SK-N-SH treated with all-trans-retinoic acid at 6 μM for 48 hours (cell line): ENCODE results near the gene C11orf65.

Source experiments
- ZNF70 ChIP-seq: fragments of 450-650 bp; formaldehyde crosslinking; IDR thresholded peaks from 2 replicates; pipeline ENCODE4 v1.5.0; 2020; ENCODE audit warnings: mild to moderate bottlenecking, moderate library complexity
- TF ChIP-seq, protein P1 (sequence below): fragments of 250-450 bp; sonication (Bioruptor Pico); IDR thresholded peaks from 2 replicates; pipeline ENCODE4 v1.5.1; 2021; ENCODE audit warnings: mild to moderate bottlenecking, moderate library complexity
- TF ChIP-seq, protein P2 (sequence below): fragments of 250-450 bp; sonication (Bioruptor Pico); IDR thresholded peaks from 2 replicates; pipeline ENCODE4 v1.8.0; 2021; ENCODE audit warnings: low read depth, mild to moderate bottlenecking, moderate library complexity, borderline replicate concordance
- TF ChIP-seq, protein P3 (sequence below): fragments of 250-450 bp; sonication (Bioruptor Pico); IDR thresholded peaks from 2 replicates; pipeline ENCODE4 v1.5.1; 2020; ENCODE audit warnings: low read depth, mild to moderate bottlenecking, moderate library complexity

DNA sequence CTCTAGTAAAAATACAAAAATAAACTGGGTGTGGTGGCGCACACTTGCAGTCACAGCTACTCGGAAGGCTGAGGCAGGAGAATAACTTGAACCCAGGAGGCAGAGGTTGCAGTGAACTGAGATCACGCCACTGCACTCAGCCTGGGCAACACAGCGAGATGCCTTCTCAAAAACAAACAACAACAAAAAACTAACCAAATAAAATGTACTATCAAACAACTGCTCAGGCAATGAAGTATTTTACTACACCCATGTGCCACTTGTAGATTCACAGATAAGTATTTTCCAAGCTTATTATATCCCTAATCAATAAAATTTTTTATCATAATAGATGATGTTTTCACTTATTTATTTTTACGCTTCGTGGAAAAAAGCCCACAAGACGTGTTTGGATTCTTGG, 924 bp downstream of the C11orf65 start:
- TF ChIP-seq, protein P1, sequence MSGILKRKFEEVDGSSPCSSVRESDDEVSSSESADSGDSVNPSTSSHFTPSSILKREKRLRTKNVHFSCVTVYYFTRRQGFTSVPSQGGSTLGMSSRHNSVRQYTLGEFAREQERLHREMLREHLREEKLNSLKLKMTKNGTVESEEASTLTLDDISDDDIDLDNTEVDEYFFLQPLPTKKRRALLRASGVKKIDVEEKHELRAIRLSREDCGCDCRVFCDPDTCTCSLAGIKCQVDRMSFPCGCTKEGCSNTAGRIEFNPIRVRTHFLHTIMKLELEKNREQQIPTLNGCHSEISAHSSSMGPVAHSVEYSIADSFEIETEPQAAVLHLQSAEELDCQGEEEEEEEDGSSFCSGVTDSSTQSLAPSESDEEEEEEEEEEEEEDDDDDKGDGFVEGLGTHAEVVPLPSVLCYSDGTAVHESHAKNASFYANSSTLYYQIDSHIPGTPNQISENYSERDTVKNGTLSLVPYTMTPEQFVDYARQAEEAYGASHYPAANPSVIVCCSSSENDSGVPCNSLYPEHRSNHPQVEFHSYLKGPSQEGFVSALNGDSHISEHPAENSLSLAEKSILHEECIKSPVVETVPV (CRISPR knock-in tag) = no peak
- TF ChIP-seq, protein P2, sequence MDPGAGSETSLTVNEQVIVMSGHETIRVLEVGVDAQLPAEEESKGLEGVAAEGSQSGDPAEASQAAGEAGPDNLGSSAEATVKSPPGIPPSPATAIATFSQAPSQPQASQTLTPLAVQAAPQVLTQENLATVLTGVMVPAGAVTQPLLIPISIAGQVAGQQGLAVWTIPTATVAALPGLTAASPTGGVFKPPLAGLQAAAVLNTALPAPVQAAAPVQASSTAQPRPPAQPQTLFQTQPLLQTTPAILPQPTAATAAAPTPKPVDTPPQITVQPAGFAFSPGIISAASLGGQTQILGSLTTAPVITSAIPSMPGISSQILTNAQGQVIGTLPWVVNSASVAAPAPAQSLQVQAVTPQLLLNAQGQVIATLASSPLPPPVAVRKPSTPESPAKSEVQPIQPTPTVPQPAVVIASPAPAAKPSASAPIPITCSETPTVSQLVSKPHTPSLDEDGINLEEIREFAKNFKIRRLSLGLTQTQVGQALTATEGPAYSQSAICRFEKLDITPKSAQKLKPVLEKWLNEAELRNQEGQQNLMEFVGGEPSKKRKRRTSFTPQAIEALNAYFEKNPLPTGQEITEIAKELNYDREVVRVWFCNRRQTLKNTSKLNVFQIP (CRISPR knock-in tag) = no peak
- TF ChIP-seq, protein P3, sequence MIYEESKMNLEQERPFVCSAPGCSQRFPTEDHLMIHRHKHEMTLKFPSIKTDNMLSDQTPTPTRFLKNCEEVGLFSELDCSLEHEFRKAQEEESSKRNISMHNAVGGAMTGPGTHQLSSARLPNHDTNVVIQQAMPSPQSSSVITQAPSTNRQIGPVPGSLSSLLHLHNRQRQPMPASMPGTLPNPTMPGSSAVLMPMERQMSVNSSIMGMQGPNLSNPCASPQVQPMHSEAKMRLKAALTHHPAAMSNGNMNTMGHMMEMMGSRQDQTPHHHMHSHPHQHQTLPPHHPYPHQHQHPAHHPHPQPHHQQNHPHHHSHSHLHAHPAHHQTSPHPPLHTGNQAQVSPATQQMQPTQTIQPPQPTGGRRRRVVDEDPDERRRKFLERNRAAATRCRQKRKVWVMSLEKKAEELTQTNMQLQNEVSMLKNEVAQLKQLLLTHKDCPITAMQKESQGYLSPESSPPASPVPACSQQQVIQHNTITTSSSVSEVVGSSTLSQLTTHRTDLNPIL (CRISPR knock-in tag) = no peak
- TF ChIP-seq ZNF70 = no peak
